HG03175 (cell line): ENCODE results near the gene LCK.
"Not testable (repeated sequence)": the region's sequence is repeated elsewhere in the genome, so short reads cannot be mapped to it uniquely, and the experiment has no call there.

Experiments used
- ATAC-seq: cut with Tn5 transposase; IDR thresholded peaks from one replicate; pipeline ENCODE4 v1.9.1; 2021; ENCODE audit warnings: mild to moderate bottlenecking, moderate library complexity; ENCODE audit not compliant: unreplicated experiment

The LCK gene

DNA sequence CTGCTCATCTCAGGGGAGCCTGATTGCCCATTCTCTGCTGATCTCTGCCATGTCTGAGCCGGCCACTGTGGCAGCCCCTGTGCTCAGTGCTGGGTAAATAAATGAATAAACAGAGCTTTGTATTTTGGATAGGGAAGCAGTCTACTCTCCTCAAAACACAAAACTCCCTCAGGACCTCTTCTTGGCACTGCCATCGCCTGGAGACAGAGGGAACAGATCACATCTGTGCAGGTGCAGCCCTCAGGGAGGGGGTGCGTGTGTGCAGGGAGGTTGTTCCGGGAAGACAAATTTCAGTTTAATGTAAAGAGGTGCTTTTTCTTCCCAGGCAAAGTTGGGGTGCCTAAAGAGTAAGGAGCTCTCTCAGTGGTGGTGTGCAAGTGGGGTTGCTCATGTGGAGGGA is 11.7 kb upstream of the LCK start:
- no peak for ATAC-seq

GRCh38 chr1:32239790-32240139 is 11.3 kb upstream of the LCK start:
- no peak for ATAC-seq

- no peak for ATAC-seq
These were observed 10.7 kb upstream of the LCK start for GRCh38 chr1:32240140-32240951.

- no peak for ATAC-seq
These were observed 9.9 kb upstream of the LCK start for GRCh38 chr1:32241001-32241763.

DNA sequence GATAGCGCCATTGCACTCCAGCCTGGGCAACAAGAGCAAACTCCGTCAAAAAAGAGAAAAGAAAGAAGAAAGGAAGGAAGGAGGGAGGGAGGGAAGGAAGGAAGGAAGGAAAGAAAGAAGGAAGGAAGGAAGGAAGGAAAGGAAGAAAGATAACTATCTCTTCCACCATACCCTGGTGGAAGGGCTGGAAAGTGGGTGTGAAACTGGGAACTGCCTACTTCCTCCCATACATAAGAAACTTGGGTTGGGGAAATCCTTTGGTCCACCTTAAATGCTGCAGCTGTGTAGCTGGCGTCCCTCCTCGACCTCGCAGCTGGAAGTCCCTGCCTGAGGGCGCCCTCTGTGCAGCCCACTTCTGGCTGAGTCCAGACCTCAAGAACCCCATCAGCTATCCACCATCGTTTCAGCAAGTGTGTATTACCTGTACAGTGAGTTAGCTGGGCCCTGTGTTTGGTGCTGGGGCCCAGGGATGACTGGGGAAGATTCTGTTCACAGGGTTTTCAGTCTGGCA is 8.7 kb upstream of the LCK start:
- no peak for ATAC-seq

DNA sequence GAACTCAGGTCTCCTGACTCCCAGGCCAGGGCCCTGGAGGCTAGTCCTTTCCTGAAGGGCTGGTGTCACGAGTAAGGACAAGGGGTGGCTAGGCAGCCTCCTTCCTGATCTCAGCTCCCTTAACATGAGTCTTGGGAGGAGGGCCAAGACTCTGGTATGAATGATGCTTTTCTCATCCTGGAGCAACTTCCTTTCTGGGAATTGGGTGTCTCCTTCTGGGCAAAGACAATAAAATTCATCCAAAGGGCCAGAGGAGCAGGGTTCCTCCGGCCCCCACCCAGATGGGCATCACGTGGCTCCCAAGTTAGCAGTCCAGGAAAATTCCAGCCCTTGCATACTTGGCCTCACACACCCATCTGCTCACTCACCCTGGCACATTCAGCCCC is 4.2 kb upstream of the LCK start, which contains the start of gene FAM167B:
Gene FAM167B, plus strand, starts transcription at position 335 of the 386 bp plus-strand sequence. CDS start 200 bp downstream, outside the sequence.
- ATAC-seq = no peak

DNA sequence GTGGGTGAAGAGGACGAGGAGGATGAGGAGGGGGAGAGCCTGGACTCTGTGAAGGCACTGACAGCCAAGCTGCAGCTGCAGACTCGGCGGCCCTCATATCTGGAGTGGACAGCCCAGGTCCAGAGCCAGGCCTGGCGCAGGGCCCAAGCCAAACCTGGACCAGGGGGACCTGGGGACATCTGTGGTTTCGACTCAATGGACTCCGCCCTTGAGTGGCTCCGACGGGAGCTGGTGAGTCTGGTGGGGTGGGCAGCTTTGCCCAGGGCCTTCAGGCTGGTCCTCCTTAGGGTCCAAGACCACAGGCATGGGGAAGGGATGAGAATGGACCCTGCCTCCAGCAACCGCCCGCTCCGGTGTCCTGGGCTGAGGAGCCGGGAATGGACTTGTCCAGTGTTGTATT is 3.6 kb upstream of the LCK start:
- no peak for ATAC-seq

DNA sequence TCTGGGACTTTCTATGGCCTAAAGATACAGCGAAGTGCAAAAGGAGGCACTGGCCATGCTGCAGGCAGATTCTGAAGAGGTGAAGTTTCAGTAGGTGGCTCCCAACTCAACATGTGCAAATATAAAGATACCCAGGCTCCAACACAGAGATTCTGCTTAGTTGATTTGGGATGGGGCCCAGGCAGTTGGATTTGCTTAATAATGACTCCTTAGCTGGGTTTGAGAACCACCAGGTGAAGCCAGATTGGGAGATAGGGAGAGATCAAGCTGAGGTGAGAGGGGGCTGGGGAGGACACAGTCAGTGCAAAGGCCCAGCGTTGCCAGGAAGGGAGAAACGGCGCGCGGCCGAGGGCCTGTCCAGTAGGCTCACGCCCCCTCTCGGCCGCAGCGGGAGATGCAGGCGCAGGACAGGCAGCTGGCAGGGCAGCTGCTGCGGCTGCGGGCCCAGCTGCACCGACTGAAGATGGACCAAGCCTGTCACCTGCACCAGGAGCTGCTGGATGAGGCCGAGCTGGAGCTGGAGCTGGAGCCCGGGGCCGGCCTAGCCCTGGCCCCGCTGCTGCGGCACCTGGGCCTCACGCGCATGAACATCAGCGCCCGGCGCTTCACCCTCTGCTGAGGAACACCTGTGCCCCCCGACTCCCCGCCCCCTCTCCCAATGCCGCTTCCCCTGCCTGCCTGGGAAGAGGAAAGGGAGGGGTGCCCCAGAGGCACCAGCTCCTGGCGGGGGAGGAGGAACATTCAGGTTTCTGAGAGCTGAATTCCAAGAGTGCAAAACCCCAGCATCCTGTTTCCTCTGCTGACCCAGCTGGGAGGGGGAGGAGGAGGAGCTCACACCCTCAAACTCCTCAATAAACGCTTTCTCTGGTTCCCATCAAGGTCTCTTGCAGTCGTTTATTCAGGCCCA is 2.8 kb upstream of the LCK start:
- peak; percentile 29 for ATAC-seq

DNA sequence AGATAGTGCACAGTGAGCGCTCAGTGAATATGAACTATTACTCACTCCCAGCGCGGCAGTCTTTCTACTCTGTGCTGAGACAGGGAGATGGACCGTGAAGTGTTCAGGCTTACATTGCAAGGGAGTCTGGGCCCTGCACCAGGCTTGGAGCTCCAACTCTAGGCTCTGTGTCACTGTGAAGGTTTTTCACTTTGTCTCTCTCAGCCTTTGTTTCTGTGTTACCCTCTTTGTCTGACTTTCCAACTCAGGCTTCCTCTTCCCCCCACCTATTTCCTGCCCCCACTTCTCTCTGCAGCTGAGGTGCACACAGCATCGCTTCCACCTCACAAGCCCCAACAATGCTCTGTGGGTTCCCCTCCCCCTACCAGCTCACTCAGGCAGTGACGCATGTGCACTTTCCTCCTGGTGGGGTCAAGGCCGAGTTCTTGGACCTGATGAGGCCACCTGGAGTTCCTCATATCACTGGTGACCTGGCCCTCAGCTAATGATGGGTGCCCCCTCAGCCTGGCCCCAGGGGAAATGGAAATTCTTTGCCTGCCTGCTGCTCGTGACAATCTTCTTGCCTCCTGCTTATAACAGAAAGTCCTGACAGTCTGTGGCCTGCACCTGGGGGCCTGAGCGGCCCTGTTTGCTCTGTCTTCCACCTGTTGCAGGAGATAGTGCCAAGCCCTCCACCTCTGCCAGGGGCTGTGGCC is 1.1 kb upstream of the LCK start:
- peak; percentile 62 for ATAC-seq

DNA sequence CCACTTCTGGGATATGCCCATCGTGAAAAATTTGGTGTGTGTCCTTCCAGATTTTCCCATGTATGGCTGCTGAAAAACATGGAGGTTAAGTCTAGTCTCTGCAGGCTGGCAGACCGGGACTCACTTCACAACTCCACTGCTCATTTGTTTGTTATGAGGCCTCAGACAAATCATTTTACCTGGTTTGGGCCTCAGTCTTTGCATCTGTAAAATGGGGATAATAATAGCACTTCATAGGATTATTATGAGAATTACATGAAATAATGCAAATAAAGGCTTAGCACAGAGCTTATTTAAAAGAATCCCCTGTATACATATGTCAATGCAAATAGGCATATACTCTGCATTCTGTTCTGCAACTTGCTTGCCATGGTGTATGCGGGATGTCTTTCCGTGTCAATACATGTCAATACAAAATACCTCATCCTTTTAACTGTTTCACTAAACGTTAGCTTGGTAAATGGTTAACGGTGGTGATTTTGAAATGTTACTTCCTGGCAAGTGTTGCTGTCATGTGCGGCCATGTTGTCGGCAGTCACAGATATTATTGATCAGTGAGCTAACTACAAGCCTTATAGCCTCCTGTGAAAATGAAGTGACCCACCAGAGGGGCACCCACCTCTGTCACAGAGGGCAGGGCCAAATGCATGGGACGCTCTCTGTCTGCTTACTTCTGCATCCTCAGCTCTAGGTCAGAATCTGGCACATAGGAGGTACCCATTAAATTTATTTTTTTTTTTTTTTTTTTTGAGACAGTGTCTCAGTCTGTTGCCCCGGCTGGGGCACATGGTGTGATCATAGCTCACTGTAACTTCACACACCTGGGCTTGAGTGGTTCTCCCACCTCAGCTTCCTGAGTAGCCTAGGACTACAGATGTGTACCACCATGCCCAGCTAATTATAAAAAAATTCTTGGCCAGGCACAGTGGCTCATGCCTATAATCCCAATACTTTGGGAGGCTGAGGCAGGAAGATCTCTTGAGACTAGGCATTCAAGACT is 4.3 kb downstream of the LCK start:
- ATAC-seq = no peak

GRCh38 chr1:32256473-32257226 is 5.6 kb downstream of the LCK start:
- no peak for ATAC-seq

- ATAC-seq = no peak
These were observed 6.1 kb downstream of the LCK start for GRCh38 chr1:32257227-32257508.

- not testable (repeated sequence) for ATAC-seq
These were observed 12.2 kb downstream of the LCK start for GRCh38 chr1:32263236-32263593.

DNA sequence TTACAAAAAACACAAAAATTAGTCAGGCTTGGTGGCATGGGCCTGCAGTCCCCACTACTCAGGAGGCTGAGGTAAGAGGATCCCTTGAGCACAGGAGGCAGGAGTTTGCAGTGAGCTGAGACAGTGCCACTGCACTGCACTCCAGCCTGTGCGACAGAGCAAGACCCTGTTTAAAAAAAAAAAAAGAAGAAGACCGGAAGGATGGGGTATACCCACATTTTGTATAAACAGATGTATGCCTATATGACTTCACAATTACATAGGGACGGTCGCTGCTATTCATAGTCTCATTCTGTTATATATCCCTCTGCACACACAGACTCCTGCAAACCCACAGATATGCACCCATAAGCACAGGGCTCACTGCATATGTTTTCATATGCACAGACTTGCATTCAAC is 12.7 kb downstream of the LCK start:
- ATAC-seq = peak; percentile 59

GRCh38 chr1:32265846-32266245 is 14.8 kb downstream of the LCK start:
- no peak for ATAC-seq

- no peak for ATAC-seq
These were observed 16.0 kb downstream of the LCK start for GRCh38 chr1:32266921-32267591.

GRCh38 chr1:32269744-32270143 is 18.7 kb downstream of the LCK start:
- ATAC-seq = no peak
